ENCODE data around the gene NDUFB7.

Gene NDUFB7

DNA sequence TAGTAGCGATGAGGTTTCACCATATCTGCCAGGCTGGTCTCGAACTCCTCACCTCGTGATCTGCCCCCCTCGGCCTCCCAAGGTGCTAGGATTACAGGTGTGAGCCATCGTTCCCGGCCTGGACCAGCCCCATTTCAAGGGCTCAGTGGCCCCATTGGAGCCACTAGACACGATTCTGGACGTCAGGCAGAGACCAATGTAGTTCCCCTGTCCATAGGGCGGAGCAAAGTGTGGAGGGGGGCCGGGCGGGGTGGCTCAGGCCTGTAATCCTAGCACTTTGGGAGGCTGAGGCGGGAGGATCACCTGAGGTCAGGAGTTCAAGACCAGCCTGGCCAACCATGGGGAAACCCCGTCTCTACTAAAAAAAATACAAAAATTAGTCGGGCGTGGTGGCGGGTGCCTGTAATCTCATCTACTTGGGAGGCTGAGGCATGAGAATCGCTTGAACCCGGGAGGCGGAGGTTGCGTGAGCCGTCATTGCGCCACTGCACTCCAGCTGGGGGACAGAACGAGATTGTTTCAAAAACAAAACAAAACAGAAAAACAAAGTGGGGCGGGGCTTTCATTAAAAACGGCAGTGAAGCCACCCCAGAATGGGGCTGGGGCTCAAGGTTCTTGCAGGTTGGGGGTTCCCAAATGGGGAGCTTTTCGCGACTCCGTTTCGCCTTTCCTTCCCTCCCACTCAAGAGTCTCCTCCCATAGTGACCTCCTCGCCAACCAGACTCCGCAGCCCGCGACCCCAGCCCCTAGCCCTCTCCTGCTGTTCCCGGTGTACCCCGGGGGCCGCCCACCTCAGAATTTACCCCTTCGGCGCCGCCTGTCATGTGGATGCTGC is 43.2 kb downstream of the NDUFB7 start:
- H3K27me3 ChIP-seq (ENCODE audit: control insufficient read depth, insufficient read depth, low read length) = no peaks in the 10 kb centered on the region
- H3K36me3 ChIP-seq (ENCODE audit: control insufficient read depth, insufficient read depth, low read length) = no peaks in the 10 kb centered on the region
- no peak overlapping the region for H3K9ac ChIP-seq (ENCODE audit: low read depth, low read length)
- peak overlapping the region; percentile 66 for H3K4me3 ChIP-seq (ENCODE audit: low read depth, low read length)
- H3K4me1 ChIP-seq (ENCODE audit: control insufficient read depth, insufficient read depth, low read length) = peaks cover 3% of the 10 kb centered on the region
- no peaks in the 10 kb centered on the region for H3K9me3 ChIP-seq (ENCODE audit: control insufficient read depth, insufficient read depth, low read length)

DNA sequence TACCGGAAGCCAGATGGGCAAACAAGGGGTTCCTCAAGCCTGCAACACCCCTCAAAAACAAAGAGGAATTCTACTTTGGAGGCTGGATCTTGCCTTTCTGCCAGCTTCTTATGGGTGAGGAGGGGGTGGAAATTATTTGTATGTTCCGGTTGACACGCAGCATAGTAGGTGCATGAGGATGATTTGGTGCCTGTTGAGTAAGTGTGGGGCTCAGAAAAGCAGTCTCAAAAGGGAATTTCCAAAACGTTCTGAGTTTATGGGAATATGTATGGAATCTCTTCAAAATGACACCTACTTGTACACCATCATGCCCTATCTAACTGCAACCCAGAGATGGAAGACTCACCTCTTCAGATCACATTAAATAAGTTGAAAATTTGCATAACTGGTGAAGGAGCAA is 45.4 kb downstream of the NDUFB7 start:
- Histone ChIP-seq H3K27me3 (ENCODE audit: control insufficient read depth, insufficient read depth, low read length) (no peaks in the 10 kb centered on the region), H3K9me3 (ENCODE audit: control insufficient read depth, insufficient read depth, low read length) (no peaks in the 10 kb centered on the region), H3K9ac (ENCODE audit: low read depth, low read length) (no peak overlapping the region), H3K36me3 (ENCODE audit: control insufficient read depth, insufficient read depth, low read length) (no peaks in the 10 kb centered on the region), H3K4me1 (ENCODE audit: control insufficient read depth, insufficient read depth, low read length) (peaks cover 3% of the 10 kb centered on the region), H3K4me3 (ENCODE audit: low read depth, low read length) (no peak overlapping the region)

DNA sequence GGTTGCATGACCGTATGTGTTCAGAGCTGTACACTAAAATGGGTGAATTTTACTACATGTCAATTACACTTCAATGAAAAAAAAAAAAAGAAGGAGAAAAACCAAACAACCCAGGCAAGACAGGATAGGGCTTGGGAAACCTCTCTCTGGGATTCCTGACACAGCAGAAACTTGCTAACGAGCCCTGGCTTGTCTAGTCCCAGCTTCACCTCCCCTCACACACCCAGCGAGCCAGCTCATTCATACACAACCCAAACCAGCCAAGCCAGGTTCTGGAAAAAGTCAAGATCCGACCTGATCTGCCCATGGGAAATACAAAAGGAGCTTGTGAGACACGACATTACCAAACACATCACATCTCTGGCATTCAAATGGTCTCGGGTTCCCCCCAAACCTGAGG is 46.1 kb downstream of the NDUFB7 start:
- H3K4me3 ChIP-seq (ENCODE audit: low read depth, low read length) = no peak overlapping the region
- H3K36me3 ChIP-seq (ENCODE audit: control insufficient read depth, insufficient read depth, low read length) = no peaks in the 10 kb centered on the region
- no peaks in the 10 kb centered on the region for H3K27me3 ChIP-seq (ENCODE audit: control insufficient read depth, insufficient read depth, low read length)
- no peaks in the 10 kb centered on the region for H3K9me3 ChIP-seq (ENCODE audit: control insufficient read depth, insufficient read depth, low read length)
- H3K4me1 ChIP-seq (ENCODE audit: control insufficient read depth, insufficient read depth, low read length) = peaks cover 3% of the 10 kb centered on the region
- peak overlapping the region; percentile 65 for H3K9ac ChIP-seq (ENCODE audit: low read depth, low read length)

- Histone ChIP-seq H3K9me3 (ENCODE audit: control insufficient read depth, insufficient read depth, low read length) (no peaks in the 10 kb centered on the region), H3K36me3 (ENCODE audit: control insufficient read depth, insufficient read depth, low read length) (peaks cover 12% of the 10 kb centered on the region), H3K9ac (ENCODE audit: low read depth, low read length) (no peak overlapping the region), H3K27me3 (ENCODE audit: control insufficient read depth, insufficient read depth, low read length) (no peaks in the 10 kb centered on the region), H3K4me3 (ENCODE audit: low read depth, low read length) (no peak overlapping the region), H3K4me1 (ENCODE audit: control insufficient read depth, insufficient read depth, low read length) (peaks cover 6% of the 10 kb centered on the region)
Observed at GRCh38 chr19:14520543-14520942, 51.3 kb downstream of the NDUFB7 start.

DNA sequence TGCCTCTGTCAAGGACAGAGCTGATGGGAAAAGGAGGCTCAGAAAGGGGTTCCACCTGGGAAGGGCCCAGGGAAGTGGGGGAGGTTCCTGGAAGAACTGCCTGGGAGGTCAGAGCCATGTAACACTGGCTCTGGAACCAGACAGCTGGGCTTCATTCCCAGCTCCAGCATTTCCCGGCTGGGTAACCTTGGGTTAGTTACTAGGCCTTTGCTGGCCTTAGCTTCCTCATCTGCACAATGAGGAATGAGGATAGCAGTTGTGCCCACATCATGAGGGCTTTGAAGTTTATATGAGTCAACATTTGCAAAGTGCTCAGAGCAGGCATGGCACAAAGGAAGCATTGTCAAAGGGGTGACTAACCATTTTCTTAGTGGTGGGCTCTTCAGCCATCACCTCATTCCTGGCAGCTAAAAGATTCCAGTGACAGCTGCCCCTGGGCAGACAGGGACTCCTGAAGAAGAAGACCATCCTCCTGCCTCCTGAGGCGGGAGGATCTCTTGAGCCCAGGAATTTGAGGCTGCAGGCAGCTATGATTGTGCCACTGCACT is 51.9 kb downstream of the NDUFB7 start:
- Histone ChIP-seq H3K4me3 (ENCODE audit: low read depth, low read length) (no peak overlapping the region), H3K36me3 (ENCODE audit: control insufficient read depth, insufficient read depth, low read length) (peaks cover 17% of the 10 kb centered on the region), H3K9me3 (ENCODE audit: control insufficient read depth, insufficient read depth, low read length) (no peaks in the 10 kb centered on the region), H3K9ac (ENCODE audit: low read depth, low read length) (no peak overlapping the region), H3K4me1 (ENCODE audit: control insufficient read depth, insufficient read depth, low read length) (peaks cover 6% of the 10 kb centered on the region), H3K27me3 (ENCODE audit: control insufficient read depth, insufficient read depth, low read length) (no peaks in the 10 kb centered on the region)

DNA sequence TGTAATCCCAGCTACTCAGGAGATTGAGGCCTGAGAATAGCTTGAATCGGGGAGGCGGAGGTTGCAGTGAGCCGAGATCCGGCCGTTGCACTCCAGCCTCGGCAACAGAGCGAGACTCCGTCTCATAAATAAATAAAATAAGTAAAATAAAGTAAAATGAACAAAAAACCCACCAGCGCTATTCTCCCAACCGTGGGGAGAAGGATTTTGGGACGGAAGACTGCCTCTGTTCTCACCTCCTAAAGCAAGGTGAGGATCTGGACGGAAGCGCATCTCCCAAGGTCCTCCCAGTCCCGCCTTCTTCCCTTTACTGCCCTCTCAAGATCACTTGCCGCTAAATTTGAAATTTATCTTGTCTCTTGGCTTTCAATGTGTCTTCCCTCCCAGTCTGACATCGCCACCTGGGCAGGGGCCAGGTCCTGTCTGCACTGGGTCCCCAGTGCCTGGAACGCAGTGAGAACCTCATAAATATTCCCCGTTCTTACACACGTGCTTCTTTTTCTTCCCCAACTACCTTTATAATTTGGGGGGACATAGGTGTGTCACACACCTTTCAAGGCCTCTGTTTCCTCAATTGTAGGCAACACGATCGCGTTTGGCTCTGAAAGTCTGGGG is 52.5 kb downstream of the NDUFB7 start:
- peaks cover 6% of the 10 kb centered on the region for H3K4me1 ChIP-seq (ENCODE audit: control insufficient read depth, insufficient read depth, low read length)
- H3K36me3 ChIP-seq (ENCODE audit: control insufficient read depth, insufficient read depth, low read length) = peaks cover 22% of the 10 kb centered on the region
- H3K9ac ChIP-seq (ENCODE audit: low read depth, low read length) = no peak overlapping the region
- H3K9me3 ChIP-seq (ENCODE audit: control insufficient read depth, insufficient read depth, low read length) = no peaks in the 10 kb centered on the region
- peak overlapping the region; percentile 70 for H3K4me3 ChIP-seq (ENCODE audit: low read depth, low read length)
- no peaks in the 10 kb centered on the region for H3K27me3 ChIP-seq (ENCODE audit: control insufficient read depth, insufficient read depth, low read length)

GRCh38 chr19:14517840-14518505 is 53.9 kb downstream of the NDUFB7 start, which contains the start of gene DNAJB1:
DNAJB1 (minus strand) TSS chr19:14518397; CDS start chr19:14518349, 48 bp downstream.
- Histone ChIP-seq H3K36me3 (ENCODE audit: control insufficient read depth, insufficient read depth, low read length) (peaks cover 22% of the 10 kb centered on the region), H3K4me1 (ENCODE audit: control insufficient read depth, insufficient read depth, low read length) (peaks cover 6% of the 10 kb centered on the region), H3K9ac (ENCODE audit: low read depth, low read length) (peak within 1 kb of the TSS; percentile 83), H3K4me3 (ENCODE audit: low read depth, low read length) (peak within 1 kb of the TSS; percentile 86), H3K27me3 (ENCODE audit: control insufficient read depth, insufficient read depth, low read length) (no peaks in the 10 kb centered on the region), H3K9me3 (ENCODE audit: control insufficient read depth, insufficient read depth, low read length) (no peaks in the 10 kb centered on the region)

DNA sequence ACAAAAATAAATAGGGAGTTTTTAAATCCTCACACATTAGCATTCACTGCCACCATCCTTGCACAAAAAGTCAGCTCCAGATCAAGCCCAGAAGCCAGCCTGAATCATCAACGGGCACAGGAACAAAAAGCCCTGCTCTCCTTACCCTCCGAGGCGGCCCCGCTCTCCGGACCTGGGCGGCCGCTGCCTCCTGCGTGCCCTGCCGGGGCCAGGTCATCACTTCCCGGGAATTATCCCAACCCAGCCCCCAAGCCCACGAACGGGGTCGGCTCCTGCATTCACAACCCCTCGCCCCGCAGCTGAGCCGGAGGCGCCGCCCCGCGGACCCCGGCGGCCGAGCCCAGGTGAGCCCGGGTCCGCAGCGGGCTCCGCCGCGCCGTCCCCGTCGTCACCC is 54.4 kb downstream of the NDUFB7 start:
- Histone ChIP-seq H3K4me3 (ENCODE audit: low read depth, low read length) (peak overlapping the region; percentile 86), H3K4me1 (ENCODE audit: control insufficient read depth, insufficient read depth, low read length) (peaks cover 6% of the 10 kb centered on the region), H3K9ac (ENCODE audit: low read depth, low read length) (peak overlapping the region; percentile 54), H3K36me3 (ENCODE audit: control insufficient read depth, insufficient read depth, low read length) (peaks cover 22% of the 10 kb centered on the region), H3K9me3 (ENCODE audit: control insufficient read depth, insufficient read depth, low read length) (no peaks in the 10 kb centered on the region), H3K27me3 (ENCODE audit: control insufficient read depth, insufficient read depth, low read length) (no peaks in the 10 kb centered on the region)

GRCh38 chr19:14516746-14517438 is 55.0 kb downstream of the NDUFB7 start:
- Histone ChIP-seq H3K9me3 (ENCODE audit: control insufficient read depth, insufficient read depth, low read length) (no peaks in the 10 kb centered on the region), H3K36me3 (ENCODE audit: control insufficient read depth, insufficient read depth, low read length) (peaks cover 22% of the 10 kb centered on the region), H3K9ac (ENCODE audit: low read depth, low read length) (peak overlapping the region; percentile 54), H3K27me3 (ENCODE audit: control insufficient read depth, insufficient read depth, low read length) (no peaks in the 10 kb centered on the region), H3K4me3 (ENCODE audit: low read depth, low read length) (peak overlapping the region; percentile 86), H3K4me1 (ENCODE audit: control insufficient read depth, insufficient read depth, low read length) (peaks cover 6% of the 10 kb centered on the region)
